CD8-positive, alpha-beta memory T cell (primary cell): Measurements from ENCODE around the gene NPR1. TPM values are rescaled to one million over a fixed set of nuclear protein-coding genes. Genes with fewer than 3 reads are reported as not detected.
"Not testable (repeated sequence)": the region's sequence is repeated elsewhere in the genome, so short reads cannot be mapped to it uniquely, and the experiment has no call there.

Experiments
- CTCF ChIA-PET: fragments of 350-600 bp; sonication (Branson Sonifier 250); formaldehyde crosslinking; loops from one replicate; lab custom pipeline; 2021; ENCODE audit warnings: antibody characterized with exemption; lab: Charles Lee
- POLR2A ChIA-PET: fragments of 350-600 bp; sonication (Branson Sonifier 250); formaldehyde crosslinking; loops from one replicate; lab custom pipeline; 2021; ENCODE audit warnings: antibody characterized with exemption; lab: Charles Lee
- DNase-seq, 5 donors: peaks; one replicate each; pipeline versions ENCODE4 v3.0.0 to v3.0.0-alpha.2; 2020 to 2022; ENCODE audit warnings: mixed read lengths in 1 of 5
- H3K27ac ChIP-seq: one replicate; pipeline ENCODE4 v1.7.0; 2013; ENCODE audit warnings: low read depth, mild to moderate bottlenecking, low read length, moderate library complexity
- H3K27me3 ChIP-seq: 2 replicates; pipeline ENCODE4 v1.7.0; 2013; ENCODE audit warnings: low read length, mild to moderate bottlenecking; ENCODE audit not compliant: insufficient read depth, poor library complexity, severe bottlenecking
- H3K36me3 ChIP-seq: 2 replicates; pipeline ENCODE4 v1.7.0; 2013; ENCODE audit warnings: mild to moderate bottlenecking, low read length, moderate library complexity; ENCODE audit not compliant: insufficient read depth
- H3K4me1 ChIP-seq: 2 replicates; pipeline ENCODE4 v1.7.0; 2013; ENCODE audit warnings: mild to moderate bottlenecking, low read length, moderate library complexity; ENCODE audit not compliant: insufficient read depth
- H3K4me3 ChIP-seq: 2 replicates; pipeline ENCODE4 v1.7.0; 2013; ENCODE audit warnings: mild to moderate bottlenecking, low read length
- H3K9me3 ChIP-seq: 2 replicates; pipeline ENCODE4 v1.7.0; 2013; ENCODE audit warnings: mild to moderate bottlenecking, low read length
- H3K27ac Mint-ChIP-seq, 8 donors: one replicate each; pipeline ENCODE4 v1.8.0; 2020 to 2021; ENCODE audit warnings: mixed read lengths in 8 of 8, mild to moderate bottlenecking in 6 of 8, inconsistent platforms in 3 of 8, moderate library complexity in 3 of 8
- H3K27me3 Mint-ChIP-seq, 2 donors: one replicate each; pipeline ENCODE4 v1.8.0; 2020 to 2021; ENCODE audit warnings: mixed read lengths in 2 of 2, mild to moderate bottlenecking in 1 of 2, moderate library complexity in 1 of 2
- H3K36me3 Mint-ChIP-seq, 3 donors: one replicate each; pipeline ENCODE4 v1.8.0; 2020 to 2021; ENCODE audit warnings: mixed read lengths in 3 of 3, inconsistent platforms in 1 of 3, mild to moderate bottlenecking in 1 of 3
- H3K4me1 Mint-ChIP-seq, 3 donors: one replicate each; pipeline ENCODE4 v1.8.0; 2020 to 2021; ENCODE audit warnings: mixed read lengths in 3 of 3, inconsistent platforms in 1 of 3, mild to moderate bottlenecking in 1 of 3
- H3K4me3 Mint-ChIP-seq, 7 donors: one replicate each; pipeline ENCODE4 v1.8.0; 2020 to 2021; ENCODE audit warnings: mixed read lengths in 7 of 7, mild to moderate bottlenecking in 6 of 7, moderate library complexity in 4 of 7, inconsistent platforms in 2 of 7
- H3K9me3 Mint-ChIP-seq, 5 donors: one replicate each; pipeline ENCODE4 v1.8.0; 2020 to 2022; ENCODE audit warnings: mixed read lengths in 5 of 5, mild to moderate bottlenecking in 3 of 5, moderate library complexity in 2 of 5, inconsistent platforms in 1 of 5
- polyA plus RNA-seq: library from polyadenylated mRNA; unstranded; fragments of 300-500 nt; fragmentation: Illumina TruSeq; gene quantifications from one replicate; pipeline ENCODE4 v1.2.3, GENCODE V29; 2021
- total RNA-seq, 2 experiments: library from RNA; stranded (reverse); gene quantifications; one replicate each; pipeline ENCODE4 v1.2.3, GENCODE V29; 2021

NPR1 gene
- total and polyA plus RNA-seq, 3 experiments from 2014 or later, result not detected

DNA sequence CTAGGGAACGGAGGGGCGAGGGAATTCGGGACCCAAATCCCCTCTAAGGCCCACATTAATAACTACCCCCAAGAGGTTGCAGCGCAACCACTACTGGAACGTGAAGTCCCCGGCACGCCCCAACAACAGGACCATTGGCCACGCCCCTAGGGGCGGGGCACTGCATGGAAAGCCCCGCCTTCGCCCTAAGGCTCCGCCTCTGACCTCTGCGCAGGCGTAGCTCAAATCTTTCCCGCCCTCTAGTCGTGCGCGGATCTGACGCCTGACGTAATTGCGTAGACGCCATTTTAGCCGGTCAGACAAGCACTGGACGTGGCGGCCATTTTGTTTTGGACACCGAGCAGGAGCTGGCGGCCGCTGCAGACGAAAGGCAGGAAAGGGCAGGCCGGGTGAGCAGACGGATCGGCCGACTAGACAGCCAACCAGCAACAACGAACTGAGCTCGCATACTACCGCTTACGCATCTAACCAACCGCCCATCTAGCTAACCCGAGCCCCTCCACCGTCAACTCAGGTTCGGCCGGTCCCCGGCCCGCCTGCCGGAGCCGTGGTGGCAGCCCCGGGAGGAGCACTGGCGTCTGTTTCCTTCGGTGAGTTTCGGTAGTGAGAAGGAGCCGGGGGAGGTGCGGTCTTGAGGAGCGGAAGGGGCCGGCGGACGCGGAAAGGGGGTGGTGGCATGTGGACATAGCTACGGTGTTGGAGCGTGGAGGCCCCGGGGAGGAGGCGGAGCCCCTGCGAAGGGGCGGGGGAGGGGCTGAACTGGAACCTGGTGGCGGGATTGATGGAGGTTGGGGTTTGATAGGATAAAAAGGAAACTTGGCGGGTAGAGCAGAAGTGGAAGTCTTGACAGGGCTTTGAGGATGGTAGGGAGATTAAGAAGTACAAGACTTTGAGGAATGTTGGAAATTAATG, 44.5 kb upstream of the NPR1 start, which contains the start of gene CHTOP:
CHTOP (plus strand) TSS at position 313 of the 912 bp plus-strand sequence. CDS start 2,523 bp downstream, outside the sequence.
- POLR2A ChIA-PET, result interaction anchor here (0.5 to 2.2 kb wide), 20 partner anchors 9 to 586 kb away, joined by 3 to 24 read pairs (median 6); partner anchors contain the start of genes CREB3L4, ILF2, INTS3 and NPR1
- H3K27ac ChIP-seq, result peak within 1 kb of the TSS; percentile 100
- Mint-ChIP-seq H3K27me3 (peaks cover 0 to 2% of the 10 kb centered on the region in 2 donors), H3K9me3 (no peaks in the 10 kb centered on the region), H3K27ac (peak within 1 kb of the TSS; percentile 97 to 100 (median 100)), H3K4me1 (peaks cover 29 to 48% (median 44%) of the 10 kb centered on the region in 3 donors), H3K36me3 (peaks cover 6 to 42% (median 6%) of the 10 kb centered on the region in 3 donors), H3K4me3 (peak within 1 kb of the TSS; percentile 97 to 100 (median 99))
- peak within 1 kb of the TSS; percentile 99 for H3K4me3 ChIP-seq
- no peaks in the 10 kb centered on the region for H3K27me3 ChIP-seq
- peaks cover 28% of the 10 kb centered on the region for H3K36me3 ChIP-seq
- peak; percentile 89 to 98 (median 96) for DNase-seq
- H3K9me3 ChIP-seq, result no peaks in the 10 kb centered on the region
- peaks cover 31% of the 10 kb centered on the region for H3K4me1 ChIP-seq
- CTCF ChIA-PET, result interaction anchor here (0.8 to 1.6 kb wide), 8 partner anchors 9 to 1175 kb away, joined by 3 to 5 read pairs (median 3); partner anchors contain the start of gene RAB13

DNA sequence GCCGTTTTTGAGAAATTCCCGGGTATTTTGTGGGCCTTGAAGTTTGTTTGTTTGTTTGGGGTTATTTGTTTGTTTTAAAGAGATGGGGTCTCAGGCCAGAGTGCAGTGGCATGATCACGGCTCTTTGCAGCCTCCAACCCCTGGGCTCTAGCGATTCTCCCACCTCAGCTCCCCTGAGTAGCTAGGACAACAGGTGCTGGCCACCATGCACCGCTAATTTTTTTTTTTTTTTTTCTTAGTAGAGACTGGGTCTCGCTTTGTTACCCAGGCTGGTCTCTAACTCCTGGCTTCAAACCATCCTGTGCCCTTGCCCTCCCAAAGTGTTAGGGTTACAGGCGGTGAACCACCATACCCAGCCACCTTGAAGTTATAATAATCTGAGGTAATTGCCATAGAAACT, 42.6 kb upstream of the NPR1 start:
- POLR2A ChIA-PET, result no interaction called here
- DNase-seq, result no peak
- H3K4me3 Mint-ChIP-seq, result peak overlapping the region; percentile 97 to 100 (median 99)
- peak overlapping the region; percentile 63 to 100 (median 89) for H3K27ac Mint-ChIP-seq
- H3K36me3 Mint-ChIP-seq, result peaks cover 6 to 56% (median 6%) of the 10 kb centered on the region in 3 donors
- H3K36me3 ChIP-seq, result peaks cover 35% of the 10 kb centered on the region
- H3K27ac ChIP-seq, result no peak overlapping the region
- no peaks in the 10 kb centered on the region for H3K9me3 Mint-ChIP-seq
- H3K9me3 ChIP-seq, result no peaks in the 10 kb centered on the region
- H3K4me1 ChIP-seq, result peaks cover 37% of the 10 kb centered on the region
- no peaks in the 10 kb centered on the region for H3K27me3 ChIP-seq
- H3K4me3 ChIP-seq, result no peak overlapping the region
- H3K27me3 Mint-ChIP-seq, result peaks cover 0 to 2% of the 10 kb centered on the region in 2 donors
- CTCF ChIA-PET, result interaction anchor here (1.1 kb wide), 1 partner anchor 124 kb away, joined by 3 read pairs; no protein-coding TSS in a partner anchor
- H3K4me1 Mint-ChIP-seq, result peaks cover 29 to 54% (median 46%) of the 10 kb centered on the region in 3 donors

DNA sequence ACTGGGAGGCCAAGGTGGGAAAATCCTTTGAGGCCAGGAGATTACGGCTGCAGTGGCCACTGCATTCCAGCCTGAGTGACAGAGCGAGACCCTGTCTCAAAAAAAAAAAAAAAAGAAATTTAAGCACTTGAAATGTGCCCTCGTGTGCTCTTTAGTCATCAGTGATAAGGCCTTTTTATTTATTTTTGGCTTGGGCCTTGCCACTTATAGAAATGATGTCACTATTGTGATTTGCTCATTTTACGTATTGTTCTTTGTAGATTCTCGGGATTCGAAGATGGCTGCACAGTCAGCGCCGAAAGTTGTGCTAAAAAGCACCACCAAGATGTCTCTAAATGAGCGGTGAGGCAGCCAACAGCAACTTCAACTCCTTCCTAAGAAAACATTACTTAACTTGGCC, 42.2 kb upstream of the NPR1 start:
- H3K36me3 ChIP-seq, result peaks cover 40% of the 10 kb centered on the region
- POLR2A ChIA-PET, result no interaction called here
- peak overlapping the region; percentile 11 to 100 (median 99) for H3K4me3 Mint-ChIP-seq
- peaks cover 37% of the 10 kb centered on the region for H3K4me1 ChIP-seq
- H3K27ac ChIP-seq, result no peak overlapping the region
- CTCF ChIA-PET, result no interaction called here
- H3K9me3 Mint-ChIP-seq, result no peaks in the 10 kb centered on the region
- peaks cover 0 to 2% of the 10 kb centered on the region in 2 donors for H3K27me3 Mint-ChIP-seq
- H3K4me3 ChIP-seq, result no peak overlapping the region
- H3K4me1 Mint-ChIP-seq, result peaks cover 33 to 58% (median 51%) of the 10 kb centered on the region in 3 donors
- no peaks in the 10 kb centered on the region for H3K9me3 ChIP-seq
- H3K27ac Mint-ChIP-seq, result peak overlapping the region in 6 of 8 donors; percentile 11 to 100 (median 78)
- H3K36me3 Mint-ChIP-seq, result peaks cover 9 to 61% (median 10%) of the 10 kb centered on the region in 3 donors
- DNase-seq, result no peak
- H3K27me3 ChIP-seq, result no peaks in the 10 kb centered on the region

GRCh38 chr1:153638261-153638660, 40.2 kb upstream of the NPR1 start:
- peaks cover 45% of the 10 kb centered on the region for H3K4me1 ChIP-seq
- no peaks in the 10 kb centered on the region for H3K27me3 ChIP-seq
- Mint-ChIP-seq H3K4me1 (peaks cover 40 to 72% (median 59%) of the 10 kb centered on the region in 3 donors), H3K36me3 (peaks cover 11 to 80% (median 19%) of the 10 kb centered on the region in 3 donors), H3K9me3 (no peaks in the 10 kb centered on the region), H3K4me3 (peak overlapping the region in 1 of 7 donors; percentile 49), H3K27me3 (peaks cover 0 to 2% of the 10 kb centered on the region in 2 donors), H3K27ac (peak overlapping the region in 2 of 8 donors; percentile 54 to 74)
- DNase-seq, result no peak
- ChIA-PET CTCF (no interaction called here), POLR2A (interaction anchor here (0.7 kb wide), 1 partner anchor 89 kb away, joined by 3 read pairs; no protein-coding TSS in a partner anchor)
- H3K4me3 ChIP-seq, result no peak overlapping the region
- peaks cover 58% of the 10 kb centered on the region for H3K36me3 ChIP-seq
- no peak overlapping the region for H3K27ac ChIP-seq
- H3K9me3 ChIP-seq, result no peaks in the 10 kb centered on the region

DNA sequence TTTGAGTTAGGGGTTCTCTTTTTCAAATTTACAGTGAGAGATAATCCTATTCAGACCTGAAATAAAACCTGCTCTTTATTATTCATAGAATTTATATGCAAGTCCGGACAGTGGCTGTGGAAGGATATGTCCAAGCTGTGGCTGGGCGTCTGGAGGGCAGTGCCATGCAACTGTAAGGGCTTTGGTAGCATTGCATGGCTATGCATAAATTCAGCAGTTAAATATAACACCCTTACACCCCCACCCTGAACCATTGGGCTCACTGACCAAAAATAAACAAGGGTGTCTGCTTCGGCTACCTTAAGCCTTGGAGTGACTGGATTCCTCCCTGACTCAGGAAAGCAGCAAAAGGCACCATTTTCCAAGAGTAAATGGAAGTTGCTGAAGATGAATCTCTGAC, 39.2 kb upstream of the NPR1 start:
- no peaks in the 10 kb centered on the region for H3K27me3 ChIP-seq
- POLR2A ChIA-PET, result no interaction called here
- Mint-ChIP-seq H3K27me3 (no peaks in the 10 kb centered on the region), H3K4me3 (peak overlapping the region in 1 of 7 donors; percentile 51), H3K4me1 (peaks cover 40 to 74% (median 63%) of the 10 kb centered on the region in 3 donors), H3K9me3 (no peaks in the 10 kb centered on the region), H3K36me3 (peaks cover 11 to 86% (median 27%) of the 10 kb centered on the region in 3 donors), H3K27ac (peak overlapping the region in 1 of 8 donors; percentile 93)
- no peak for DNase-seq
- H3K27ac ChIP-seq, result no peak overlapping the region
- H3K4me3 ChIP-seq, result no peak overlapping the region
- CTCF ChIA-PET, result no interaction called here
- no peaks in the 10 kb centered on the region for H3K9me3 ChIP-seq
- H3K4me1 ChIP-seq, result peaks cover 48% of the 10 kb centered on the region
- peaks cover 66% of the 10 kb centered on the region for H3K36me3 ChIP-seq

DNA sequence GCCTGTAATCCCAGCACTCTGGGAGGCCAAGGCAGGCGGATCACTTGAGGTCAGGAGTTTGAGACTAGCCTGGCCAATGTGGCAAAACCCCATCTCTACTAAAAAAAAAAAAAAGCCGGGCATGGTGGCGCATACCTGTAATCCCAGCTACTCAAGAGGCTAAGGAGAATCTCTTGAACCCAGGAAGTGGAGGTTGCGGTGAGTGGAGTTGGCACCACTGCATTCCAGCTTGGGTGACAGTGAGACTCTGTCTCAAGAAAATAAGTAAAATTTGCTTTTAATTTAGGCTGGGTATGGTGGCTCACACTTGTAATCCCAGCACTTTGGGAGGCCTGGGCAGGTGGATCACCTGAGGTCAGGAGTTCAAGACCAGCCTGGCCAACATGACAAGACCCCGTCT, 38.3 kb upstream of the NPR1 start:
- not testable (repeated sequence) for DNase-seq, H3K9me3 Mint-ChIP-seq, H3K27me3 Mint-ChIP-seq, H3K27me3 ChIP-seq, H3K27ac ChIP-seq, H3K4me3 Mint-ChIP-seq, H3K9me3 ChIP-seq, H3K4me3 ChIP-seq
- H3K4me1 ChIP-seq, result peaks cover 47% of the 10 kb centered on the region
- ChIA-PET POLR2A (interaction anchor here (1.3 kb wide), 1 partner anchor 9 kb away, joined by 4 read pairs; no protein-coding TSS in a partner anchor), CTCF (interaction anchor here (0.6 to 1.2 kb wide), 2 partner anchors 130 to 132 kb away, joined by 3 read pairs; no protein-coding TSS in a partner anchor)
- Mint-ChIP-seq H3K36me3 (peaks cover 11 to 91% (median 27%) of the 10 kb centered on the region in 3 donors), H3K4me1 (peaks cover 39 to 77% (median 68%) of the 10 kb centered on the region in 3 donors), H3K27ac (peak overlapping the region in 4 of 8 donors; percentile 3 to 48 (median 31))
- peaks cover 76% of the 10 kb centered on the region for H3K36me3 ChIP-seq

DNA sequence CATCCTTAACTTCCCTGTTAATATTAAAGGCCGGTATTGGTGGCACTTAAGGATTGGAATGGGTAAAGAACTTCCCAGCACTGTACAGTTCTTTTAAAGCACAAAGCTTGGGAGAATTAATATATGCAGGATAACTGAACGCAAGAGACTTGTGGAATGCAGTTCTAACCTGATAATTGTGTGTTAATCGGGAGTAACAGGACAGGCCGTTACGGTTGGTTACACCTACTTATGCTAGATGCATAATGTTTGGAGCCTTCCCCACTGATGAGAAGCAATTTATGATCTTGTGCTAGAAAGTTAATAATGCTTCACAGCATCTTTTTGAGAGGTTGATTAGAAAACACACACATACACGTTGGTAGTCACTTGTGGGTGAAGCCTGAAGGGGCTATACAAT, 37.6 kb upstream of the NPR1 start:
- H3K36me3 Mint-ChIP-seq, result peaks cover 14 to 94% (median 33%) of the 10 kb centered on the region in 3 donors
- H3K9me3 ChIP-seq, result no peaks in the 10 kb centered on the region
- peaks cover 41% of the 10 kb centered on the region for H3K4me1 ChIP-seq
- no peak overlapping the region for H3K4me3 Mint-ChIP-seq
- H3K36me3 ChIP-seq, result peaks cover 80% of the 10 kb centered on the region
- no peak overlapping the region for H3K4me3 ChIP-seq
- peaks cover 43 to 77% (median 70%) of the 10 kb centered on the region in 3 donors for H3K4me1 Mint-ChIP-seq
- no peaks in the 10 kb centered on the region for H3K27me3 ChIP-seq
- no peak for DNase-seq
- CTCF ChIA-PET, result interaction anchor here (1.2 kb wide), 1 partner anchor 133 kb away, joined by 3 read pairs; no protein-coding TSS in a partner anchor
- H3K27ac Mint-ChIP-seq, result peak overlapping the region in 5 of 8 donors; percentile 3 to 76 (median 33)
- H3K9me3 Mint-ChIP-seq, result no peaks in the 10 kb centered on the region
- H3K27ac ChIP-seq, result no peak overlapping the region
- POLR2A ChIA-PET, result interaction anchor here (0.5 to 1.3 kb wide), 3 partner anchors 8 to 431 kb away, joined by 4 to 6 read pairs (median 4); no protein-coding TSS in a partner anchor
- H3K27me3 Mint-ChIP-seq, result no peaks in the 10 kb centered on the region
